GM19395 (cell line): ENCODE results near the gene MYRF.

Experiments
- ATAC-seq: cut with Tn5 transposase; IDR thresholded peaks from one replicate; pipeline ENCODE4 v1.9.1; 2021; ENCODE audit warnings: mild to moderate bottlenecking, moderate library complexity; ENCODE audit not compliant: unreplicated experiment

The MYRF gene

GRCh38 chr11:61756452-61757212 lies 4.2 kb downstream of the MYRF start:
- ATAC-seq: no peak

GRCh38 chr11:61757213-61757862 lies 4.9 kb downstream of the MYRF start:
- ATAC-seq: no peak

GRCh38 chr11:61760946-61761345 lies 8.5 kb downstream of the MYRF start:
- ATAC-seq: no peak

- no peak for ATAC-seq
Observed at GRCh38 chr11:61761440-61762222, 9.2 kb downstream of the MYRF start.

- ATAC-seq: no peak
Observed at GRCh38 chr11:61762223-61762615, 9.8 kb downstream of the MYRF start.

- ATAC-seq: no peak
Observed at GRCh38 chr11:61762798-61763197, 10.4 kb downstream of the MYRF start.

- no peak for ATAC-seq
Observed at GRCh38 chr11:61763930-61764605, 11.6 kb downstream of the MYRF start.

GRCh38 chr11:61764606-61765260 lies 12.3 kb downstream of the MYRF start:
- no peak for ATAC-seq

- ATAC-seq: no peak
Observed at GRCh38 chr11:61765550-61766253, 13.3 kb downstream of the MYRF start.

- ATAC-seq: no peak
Observed at GRCh38 chr11:61766353-61766841, 14.0 kb downstream of the MYRF start.

GRCh38 chr11:61768376-61769076 lies 16.1 kb downstream of the MYRF start:
- no peak for ATAC-seq

GRCh38 chr11:61769169-61769920 lies 16.9 kb downstream of the MYRF start:
- ATAC-seq: no peak

GRCh38 chr11:61769946-61770683 lies 17.7 kb downstream of the MYRF start:
- no peak for ATAC-seq

GRCh38 chr11:61771195-61771894 lies 18.9 kb downstream of the MYRF start:
- ATAC-seq: no peak

GRCh38 chr11:61771985-61772455 lies 19.6 kb downstream of the MYRF start:
- no peak for ATAC-seq

- ATAC-seq: no peak
Observed at GRCh38 chr11:61773356-61773755, 20.9 kb downstream of the MYRF start.

GRCh38 chr11:61773809-61774208 lies 21.4 kb downstream of the MYRF start:
- no peak for ATAC-seq
